ENCODE measurements around the gene GTF2F1. TPM values are rescaled to one million over a fixed set of nuclear protein-coding genes. Genes with fewer than 3 reads are reported as not detected.

Gene GTF2F1
- total RNA-seq (10 to 100 TPM; 28.3 to 39.5 (median 32.8) TPM), polyA plus RNA-seq (10 to 100 TPM; 40.9 to 49.3 TPM)

- no peak for TF ChIP-seq CTCF (IDR thresholded peaks at IDR 0.05)
- Histone ChIP-seq H3K4me1 (peaks cover 0 to 6% (median 0%) of the 10 kb centered on the region in 3 donors), H3K27me3 (no peaks in the 10 kb centered on the region), H3K9me3 (no peaks in the 10 kb centered on the region), H3K4me3 (peak within 1 kb of the TSS; percentile 64 to 87 (median 84)), H3K36me3 (peaks cover 0 to 13% (median 10%) of the 10 kb centered on the region in 3 donors), H3K27ac (peak within 1 kb of the TSS; percentile 84 to 94 (median 90))
- FAIRE-seq (no peak), ATAC-seq (peak; percentile 90 to 95 (median 92)), DNase-seq (peak; percentile 87 to 96 (median 91))
- intact Hi-C loops (cut with DNase I), result no loop called here
- WGBS, 2 donors, result 0% methylated on average over 63 to 69 of the region's 69 CpGs
Observed at GRCh38 chr19:6393074-6393982, at the start of gene GTF2F1. GTF2F1 (minus strand) TSS chr19:6393164; CDS start chr19:6392995, 169 bp downstream.

GRCh38 chr19:6442087-6442688 is 49.2 kb upstream of the GTF2F1 start:
- Histone ChIP-seq H3K4me3 (no peak overlapping the region), H3K9me3 (no peaks in the 10 kb centered on the region), H3K27ac (no peak overlapping the region), H3K4me1 (no peaks in the 10 kb centered on the region), H3K27me3 (no peaks in the 10 kb centered on the region), H3K36me3 (no peaks in the 10 kb centered on the region)
- WGBS, 2 donors, result 80 to 88% methylated on average over 13 of the region's 13 CpGs
- DNase-seq (no peak), FAIRE-seq (no peak), ATAC-seq (no peak)
- intact Hi-C loops (cut with DNase I), result no loop called here
- no peak for TF ChIP-seq CTCF (IDR thresholded peaks at IDR 0.05)

GRCh38 chr19:6440905-6441304 is 47.9 kb upstream of the GTF2F1 start:
- Histone ChIP-seq H3K4me3 (no peak overlapping the region), H3K27ac (no peak overlapping the region), H3K4me1 (no peaks in the 10 kb centered on the region), H3K9me3 (no peaks in the 10 kb centered on the region), H3K36me3 (no peaks in the 10 kb centered on the region), H3K27me3 (no peaks in the 10 kb centered on the region)
- intact Hi-C loops (cut with DNase I), result no loop called here
- FAIRE-seq (no peak), DNase-seq (no peak), ATAC-seq (no peak)
- TF ChIP-seq CTCF (IDR thresholded peaks at IDR 0.05), result no peak
- WGBS, 2 donors, result 77 to 86% methylated on average over 3 of the region's 3 CpGs

GRCh38 chr19:6439743-6440142 is 46.8 kb upstream of the GTF2F1 start:
- no peaks in the 10 kb centered on the region for H3K36me3 ChIP-seq

More at GRCh38 chr19:6439743-6440142, 46.8 kb upstream of the GTF2F1 start:
- WGBS, 2 donors, result 84 to 90% methylated on average over 4 of the region's 4 CpGs
- no peak for ATAC-seq
- intact Hi-C loops (cut with DNase I), result no loop called here
- Histone ChIP-seq H3K27me3 (no peaks in the 10 kb centered on the region), H3K4me1 (no peaks in the 10 kb centered on the region), H3K9me3 (no peaks in the 10 kb centered on the region), H3K4me3 (no peak overlapping the region), H3K27ac (no peak overlapping the region)
- no peak for TF ChIP-seq CTCF (IDR thresholded peaks at IDR 0.05)
- DNase-seq, result no peak
- no peak for FAIRE-seq
